SJCRH30 (cell line): ENCODE data around the gene BCORL1. TPM values are rescaled to one million over a fixed set of nuclear protein-coding genes. Genes with fewer than 3 reads are reported as not detected.

Experiments used
- DNase-seq, 2 experiments: peaks; one replicate each; pipeline ENCODE4 v3.0.0-alpha.2; 2015 to 2020
- H3K27ac ChIP-seq: fragments of 250-450 bp; sonication (Bioruptor Pico); 2 replicates; pipeline ENCODE4 v1.5.1; 2020; ENCODE audit warnings: mild to moderate bottlenecking, moderate library complexity
- H3K27me3 ChIP-seq: fragments of 250-450 bp; sonication (Bioruptor Pico); 2 replicates; pipeline ENCODE4 v1.5.1; 2020; ENCODE audit warnings: mild to moderate bottlenecking, moderate library complexity
- H3K36me3 ChIP-seq: fragments of 250-450 bp; sonication (Bioruptor Pico); 2 replicates; pipeline ENCODE4 v1.5.1; 2020; ENCODE audit warnings: mild to moderate bottlenecking, moderate library complexity
- H3K4me1 ChIP-seq: fragments of 250-450 bp; sonication (Bioruptor Pico); 2 replicates; pipeline ENCODE4 v1.5.1; 2020; ENCODE audit warnings: mild to moderate bottlenecking, moderate library complexity
- H3K4me3 ChIP-seq: fragments of 250-450 bp; sonication (Bioruptor Pico); 2 replicates; pipeline ENCODE4 v1.5.1; 2020; ENCODE audit warnings: mild to moderate bottlenecking, moderate library complexity
- H3K9me3 ChIP-seq: fragments of 250-450 bp; sonication (Bioruptor Pico); replicated peaks from 2 replicates; pipeline ENCODE4 v1.5.1; 2020; ENCODE audit warnings: mild to moderate bottlenecking, moderate library complexity
- total RNA-seq: library from RNA; depleted of rRNA; stranded (reverse); fragments of >200 nt; shearing (Covaris generic); gene quantifications from 2 replicates; pipeline ENCODE4 v1.2.3, GENCODE V29; 2014

The BCORL1 gene
- total RNA-seq, 1 experiment from 2014 or later: 5.1 TPM

GRCh38 chrX:130080791-130081367 lies 98.4 kb downstream of the BCORL1 start:
- Histone ChIP-seq H3K4me1 (peaks cover 17% of the 10 kb centered on the region), H3K36me3 (no peaks in the 10 kb centered on the region), H3K9me3 (no peaks in the 10 kb centered on the region), H3K27me3 (no peaks in the 10 kb centered on the region), H3K27ac (no peak overlapping the region), H3K4me3 (no peak overlapping the region)
- DNase-seq: no peak

- Histone ChIP-seq H3K27ac (peak overlapping the region; percentile 57; the same call in 1 of the 2 replicates), H3K27me3 (no peaks in the 10 kb centered on the region), H3K9me3 (no peaks in the 10 kb centered on the region), H3K4me3 (no peak overlapping the region), H3K4me1 (peaks cover 23% of the 10 kb centered on the region), H3K36me3 (no peaks in the 10 kb centered on the region)
- DNase-seq: no peak
Observed at GRCh38 chrX:130081421-130082045, 99.1 kb downstream of the BCORL1 start.

- DNase-seq: peak; percentile 81
- H3K4me1 ChIP-seq: peaks cover 31% of the 10 kb centered on the region
- no peaks in the 10 kb centered on the region for H3K27me3 ChIP-seq
- H3K4me3 ChIP-seq: peak overlapping the region; percentile 45
- peak overlapping the region; percentile 57 for H3K27ac ChIP-seq
- no peaks in the 10 kb centered on the region for H3K36me3 ChIP-seq
- H3K9me3 ChIP-seq: no peaks in the 10 kb centered on the region
Observed at GRCh38 chrX:130082244-130083106, 100.0 kb downstream of the BCORL1 start.

- peak overlapping the region; percentile 45; the same call in 1 of the 2 replicates for H3K4me3 ChIP-seq
- no peaks in the 10 kb centered on the region for H3K36me3 ChIP-seq
- H3K9me3 ChIP-seq: no peaks in the 10 kb centered on the region
- H3K4me1 ChIP-seq: peaks cover 31% of the 10 kb centered on the region
- peak; percentile 54 to 62 for DNase-seq
- H3K27ac ChIP-seq: peak overlapping the region; percentile 57; the same call in 1 of the 2 replicates
- H3K27me3 ChIP-seq: no peaks in the 10 kb centered on the region
Observed at GRCh38 chrX:130083107-130083490, 100.7 kb downstream of the BCORL1 start.

- Histone ChIP-seq H3K27ac (no peak overlapping the region), H3K27me3 (no peaks in the 10 kb centered on the region), H3K4me3 (no peak overlapping the region), H3K9me3 (no peaks in the 10 kb centered on the region), H3K36me3 (no peaks in the 10 kb centered on the region), H3K4me1 (peaks cover 31% of the 10 kb centered on the region)
- no peak for DNase-seq
Observed at GRCh38 chrX:130083656-130084382, 101.4 kb downstream of the BCORL1 start.

GRCh38 chrX:130084631-130085237 lies 102.3 kb downstream of the BCORL1 start:
- DNase-seq: no peak
- H3K4me1 ChIP-seq: peaks cover 31% of the 10 kb centered on the region
- no peak overlapping the region for H3K4me3 ChIP-seq
- H3K27me3 ChIP-seq: no peaks in the 10 kb centered on the region
- H3K9me3 ChIP-seq: no peaks in the 10 kb centered on the region
- H3K36me3 ChIP-seq: no peaks in the 10 kb centered on the region
- no peak overlapping the region for H3K27ac ChIP-seq

- Histone ChIP-seq H3K4me1 (peaks cover 31% of the 10 kb centered on the region), H3K27ac (no peak overlapping the region; the same call in 1 of the 2 replicates), H3K9me3 (no peaks in the 10 kb centered on the region), H3K36me3 (no peaks in the 10 kb centered on the region), H3K27me3 (no peaks in the 10 kb centered on the region), H3K4me3 (no peak overlapping the region)
- DNase-seq: peak; percentile 34 to 59
Observed at GRCh38 chrX:130085551-130086446, 103.4 kb downstream of the BCORL1 start.

GRCh38 chrX:130086447-130087206 lies 104.2 kb downstream of the BCORL1 start:
- DNase-seq: peak; percentile 60 to 67
- H3K4me3 ChIP-seq: no peak overlapping the region
- H3K9me3 ChIP-seq: no peaks in the 10 kb centered on the region
- H3K27me3 ChIP-seq: no peaks in the 10 kb centered on the region
- H3K36me3 ChIP-seq: no peaks in the 10 kb centered on the region
- peaks cover 31% of the 10 kb centered on the region for H3K4me1 ChIP-seq
- H3K27ac ChIP-seq: no peak overlapping the region; the same call in 1 of the 2 replicates

GRCh38 chrX:130090364-130090763 lies 107.9 kb downstream of the BCORL1 start:
- no peak overlapping the region for H3K27ac ChIP-seq
- no peak for DNase-seq
- no peaks in the 10 kb centered on the region for H3K9me3 ChIP-seq
- no peaks in the 10 kb centered on the region for H3K36me3 ChIP-seq
- H3K4me1 ChIP-seq: peaks cover 19% of the 10 kb centered on the region
- no peak overlapping the region for H3K4me3 ChIP-seq
- H3K27me3 ChIP-seq: no peaks in the 10 kb centered on the region

- peak; percentile 57 to 60 for DNase-seq
- Histone ChIP-seq H3K27ac (peak overlapping the region; percentile 13; the same call in 1 of the 2 replicates), H3K27me3 (no peaks in the 10 kb centered on the region), H3K4me3 (peak overlapping the region; percentile 42), H3K36me3 (no peaks in the 10 kb centered on the region), H3K4me1 (peaks cover 2% of the 10 kb centered on the region; the same call in 1 of the 2 replicates), H3K9me3 (no peaks in the 10 kb centered on the region)
Observed at GRCh38 chrX:130091980-130092522, 109.6 kb downstream of the BCORL1 start.

- H3K4me3 ChIP-seq: no peak overlapping the region
- no peaks in the 10 kb centered on the region for H3K27me3 ChIP-seq
- H3K4me1 ChIP-seq: no peaks in the 10 kb centered on the region; the same call in 1 of the 2 replicates
- H3K27ac ChIP-seq: no peak overlapping the region
- H3K36me3 ChIP-seq: no peaks in the 10 kb centered on the region
- DNase-seq: no peak
- no peaks in the 10 kb centered on the region for H3K9me3 ChIP-seq
Observed at GRCh38 chrX:130093271-130093670, 110.8 kb downstream of the BCORL1 start.

GRCh38 chrX:130094696-130095095 lies 112.3 kb downstream of the BCORL1 start:
- Histone ChIP-seq H3K27ac (no peak overlapping the region), H3K27me3 (no peaks in the 10 kb centered on the region), H3K36me3 (no peaks in the 10 kb centered on the region), H3K9me3 (no peaks in the 10 kb centered on the region), H3K4me3 (no peak overlapping the region), H3K4me1 (no peaks in the 10 kb centered on the region; the same call in 1 of the 2 replicates)
- no peak for DNase-seq
